Activated CD4-positive, alpha-beta T cell treated with anti-CD3 and anti-CD28 coated beads, Interleukin-2, amount 50 U/mL, for 48 hours (primary cell): ENCODE data around the gene TBC1D4.

Experiments used
- DNase-seq, 2 experiments: peaks; one replicate each; pipeline ENCODE4 v3.0.0-alpha.2; 2020

Gene TBC1D4

DNA sequence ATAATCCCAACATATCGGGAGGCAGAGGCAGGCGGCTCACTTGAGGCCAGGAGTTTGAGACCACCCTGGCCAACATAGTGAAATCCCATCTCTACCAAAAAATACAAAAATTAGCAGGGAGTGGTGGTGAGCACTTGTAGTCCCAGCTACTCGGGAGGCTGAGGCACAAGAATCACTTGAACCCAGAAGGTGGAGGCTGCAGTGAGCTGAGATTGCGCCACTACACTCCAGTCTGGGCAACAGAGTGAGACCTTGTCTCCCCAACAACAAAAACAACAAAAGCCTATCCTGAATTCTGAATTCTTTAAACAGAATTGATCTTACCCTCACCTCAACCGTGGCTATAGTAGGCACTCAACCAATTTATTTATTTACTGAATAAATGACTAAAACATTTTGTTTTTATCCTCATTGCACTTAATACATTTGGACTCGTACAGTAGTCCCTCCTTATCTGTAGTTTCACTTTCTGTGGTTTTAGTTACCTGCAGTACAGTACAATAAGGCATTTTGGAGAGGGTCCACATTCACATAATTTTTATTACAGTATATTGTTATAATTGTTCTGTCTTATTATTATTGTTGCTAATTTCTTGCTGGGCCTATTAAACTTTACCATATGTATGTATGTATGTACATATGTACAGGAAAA, 98.8 kb downstream of the TBC1D4 start:
- DNase-seq, result no peak

DNA sequence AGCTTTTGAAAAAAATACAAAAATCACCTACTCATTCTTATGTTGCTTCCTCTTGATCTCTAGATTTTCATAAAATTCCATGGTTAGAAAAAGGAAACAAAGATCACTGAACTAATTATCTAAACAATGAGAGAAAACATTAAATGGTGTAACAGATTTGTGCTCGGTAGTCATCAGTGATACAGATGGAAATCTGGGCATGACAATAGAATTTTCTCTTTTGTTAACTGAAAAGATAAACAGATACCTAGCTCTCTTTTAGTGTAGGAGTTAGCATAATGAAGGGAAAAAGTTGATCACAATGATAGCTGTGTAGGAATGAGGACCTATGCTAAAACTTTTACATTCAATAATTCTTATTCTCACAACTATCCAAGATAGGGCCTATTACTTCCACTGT, 103.7 kb downstream of the TBC1D4 start:
- no peak for DNase-seq

DNA sequence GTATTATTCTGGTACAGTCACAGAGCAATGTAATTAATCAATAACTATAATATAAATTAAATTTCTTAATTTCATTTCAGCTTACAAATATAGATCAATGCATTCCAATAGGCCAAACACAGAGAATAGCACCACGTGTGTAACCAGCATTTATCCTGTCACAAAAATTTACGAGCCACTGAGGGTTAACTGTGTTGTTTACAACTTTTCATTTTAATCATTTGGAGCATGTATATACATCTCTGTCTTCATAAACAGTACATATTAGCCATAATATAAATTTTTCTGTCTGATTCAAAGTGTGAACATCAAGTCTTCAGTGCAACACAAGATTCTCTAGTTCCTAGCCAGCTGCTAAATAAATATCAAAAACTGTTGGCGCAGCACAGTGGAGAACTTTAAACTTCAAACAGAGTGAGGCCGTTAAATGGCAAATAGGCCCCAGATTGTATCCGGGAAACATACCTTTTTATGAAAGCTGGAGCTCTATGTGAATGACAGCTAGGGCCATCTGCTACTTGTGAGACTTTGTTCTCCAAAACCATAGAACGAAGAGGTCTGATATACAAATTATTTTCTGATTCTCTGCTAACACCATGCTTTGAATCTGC, 105.1 kb downstream of the TBC1D4 start:
- DNase-seq, result no peak

DNA sequence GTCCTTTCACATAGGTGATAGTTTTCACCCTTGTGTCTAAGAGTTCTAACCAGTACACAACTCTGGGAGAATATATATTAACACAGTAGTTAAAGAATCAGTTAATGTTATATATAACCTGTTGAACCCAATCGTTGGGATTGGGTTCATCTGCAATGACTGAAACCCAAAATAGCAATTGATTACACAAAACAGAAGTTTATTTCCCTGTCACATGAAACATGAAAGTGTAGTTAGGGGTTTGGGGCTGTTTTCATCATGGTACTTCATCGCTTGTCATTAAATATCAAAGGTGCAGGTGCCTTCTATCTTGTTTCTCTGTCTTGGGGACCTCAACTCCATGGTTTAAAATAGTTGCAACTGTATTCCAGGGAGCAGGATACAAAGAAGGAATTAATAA, 106.6 kb downstream of the TBC1D4 start:
- DNase-seq, result no peak

DNA sequence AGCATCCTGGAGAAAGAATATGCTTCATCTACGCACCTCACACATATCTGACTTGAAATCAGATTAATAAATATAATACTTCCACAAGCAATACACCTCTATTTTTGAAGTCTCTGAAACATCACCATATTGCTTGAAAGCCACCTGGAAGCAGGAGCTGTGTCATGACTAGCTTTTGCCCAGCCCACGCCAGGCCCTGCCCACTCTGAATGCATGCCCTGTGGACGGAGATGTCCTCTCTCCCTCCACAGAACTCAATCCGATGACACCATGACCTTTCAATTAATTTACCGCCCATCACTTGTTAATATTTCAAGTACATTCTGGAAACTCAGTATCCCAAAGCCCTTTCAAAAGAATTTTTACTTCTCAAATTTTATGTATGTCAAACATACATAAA, 108.0 kb downstream of the TBC1D4 start:
- DNase-seq, result no peak

DNA sequence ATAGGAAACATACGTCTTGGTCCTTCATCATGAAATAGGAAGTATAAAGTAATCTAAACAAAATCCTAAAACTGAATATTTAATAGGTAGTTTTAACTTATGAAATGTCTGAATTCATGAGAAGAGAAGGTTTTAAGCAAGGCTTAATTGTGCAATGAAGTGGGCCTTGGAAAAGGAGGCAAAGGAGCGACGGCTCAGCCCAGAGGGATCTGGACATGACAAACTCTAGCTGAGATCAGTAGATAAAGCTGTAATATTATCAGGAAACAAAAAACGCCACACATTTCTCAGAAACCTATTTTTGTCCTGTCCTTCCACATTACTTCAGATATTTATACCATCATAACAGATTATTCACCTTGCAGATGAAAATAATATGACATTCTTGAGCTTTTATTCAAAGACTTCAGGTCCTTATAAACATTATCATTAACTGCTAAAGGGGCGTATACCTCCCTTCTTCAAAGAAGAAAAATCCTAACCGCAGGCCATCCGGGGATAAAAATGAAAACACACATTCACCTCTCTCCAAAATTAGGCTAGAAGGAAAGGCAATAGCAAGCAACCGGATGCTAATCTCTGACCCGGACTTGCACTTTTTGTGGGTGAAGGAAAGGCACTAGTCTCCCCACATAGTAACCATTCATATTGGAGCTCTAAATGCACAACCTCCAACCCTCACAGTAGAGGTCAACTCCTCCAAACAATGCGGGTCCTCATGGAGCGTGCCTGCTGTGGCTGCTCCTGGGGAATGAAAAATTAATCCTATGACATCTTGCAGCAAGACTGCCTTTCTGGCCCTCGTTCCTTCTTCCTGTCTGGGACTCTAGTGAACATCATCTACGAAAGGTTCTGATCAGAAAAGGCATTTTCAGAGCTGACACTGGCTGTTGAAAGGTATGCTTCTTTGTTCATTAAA, 108.8 kb downstream of the TBC1D4 start:
- DNase-seq, result no peak

DNA sequence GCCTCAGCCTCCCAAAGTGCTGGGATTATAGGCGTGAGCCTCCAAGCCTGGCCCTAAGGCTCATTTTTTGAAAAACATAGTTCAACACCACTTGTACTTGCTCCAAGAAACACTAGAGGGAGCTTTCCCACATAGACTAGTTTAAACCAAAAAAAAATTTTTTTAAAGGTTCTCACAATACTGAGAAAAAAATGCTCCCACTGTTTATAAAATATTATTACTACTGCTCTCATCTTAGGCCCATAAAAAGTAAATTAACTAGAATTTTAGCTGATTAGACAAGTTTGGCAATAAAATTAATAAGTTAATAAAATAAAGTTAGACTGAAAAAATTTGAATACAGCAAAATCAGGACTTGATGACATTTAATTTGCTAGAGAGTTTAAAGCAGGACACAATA, 109.5 kb downstream of the TBC1D4 start:
- no peak for DNase-seq

DNA sequence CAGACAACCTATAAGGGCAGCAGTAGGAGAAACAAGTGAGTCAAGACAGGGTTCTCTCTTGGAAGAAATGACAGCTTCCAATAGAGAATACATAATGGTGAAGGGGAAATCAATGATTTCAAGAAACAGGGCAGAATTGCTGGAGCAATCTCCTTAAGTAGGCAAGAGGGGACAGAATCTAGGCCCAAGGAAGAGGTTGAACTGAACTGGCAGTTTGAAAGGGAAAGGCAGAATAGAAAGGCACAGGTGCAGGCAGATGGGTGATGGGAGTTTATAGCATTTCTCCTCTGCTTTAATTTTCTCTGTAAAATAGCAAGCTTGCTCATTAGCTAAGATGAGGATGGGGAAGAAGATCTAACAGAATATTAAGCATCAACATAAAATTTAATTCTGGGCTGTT, 110.8 kb downstream of the TBC1D4 start:
- DNase-seq, result no peak

DNA sequence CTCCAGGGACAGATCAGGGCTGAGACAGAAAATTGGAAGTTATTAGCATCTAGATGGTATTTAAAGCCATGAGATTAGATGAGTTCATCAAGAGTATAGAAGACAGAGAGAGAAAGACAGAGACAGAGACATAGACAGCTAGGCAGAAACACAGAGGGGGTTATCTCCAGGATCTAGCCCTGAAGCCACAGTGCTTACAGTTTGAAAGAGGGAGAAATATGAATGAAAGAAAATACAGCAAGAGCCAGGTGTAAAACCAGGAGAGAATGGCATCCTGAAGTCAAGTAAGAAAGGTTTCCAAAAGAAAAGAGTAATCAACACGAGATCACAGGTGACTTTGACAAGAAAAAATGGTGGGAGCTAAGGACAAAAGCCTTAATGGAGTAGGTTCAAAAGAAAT, 111.2 kb downstream of the TBC1D4 start:
- no peak for DNase-seq

DNA sequence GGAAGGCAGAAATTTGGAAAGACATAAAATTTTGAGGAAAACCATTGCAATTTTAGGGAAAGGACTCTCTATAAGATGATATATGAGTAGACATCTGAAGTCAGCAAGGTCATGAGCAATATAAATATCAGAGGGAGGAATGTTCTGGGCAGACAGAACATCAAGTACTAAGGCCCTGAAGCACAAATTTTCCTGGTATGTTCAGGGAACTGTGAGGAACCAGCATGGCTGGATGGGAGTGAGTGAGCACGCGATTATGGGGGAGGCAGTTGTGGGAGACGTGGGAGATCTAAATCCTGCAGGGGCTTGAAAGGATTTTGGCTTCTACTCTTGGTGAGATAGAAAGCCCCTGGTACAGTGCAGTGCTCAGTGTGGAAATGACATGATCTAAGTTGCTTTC, 112.0 kb downstream of the TBC1D4 start:
- no peak for DNase-seq

DNA sequence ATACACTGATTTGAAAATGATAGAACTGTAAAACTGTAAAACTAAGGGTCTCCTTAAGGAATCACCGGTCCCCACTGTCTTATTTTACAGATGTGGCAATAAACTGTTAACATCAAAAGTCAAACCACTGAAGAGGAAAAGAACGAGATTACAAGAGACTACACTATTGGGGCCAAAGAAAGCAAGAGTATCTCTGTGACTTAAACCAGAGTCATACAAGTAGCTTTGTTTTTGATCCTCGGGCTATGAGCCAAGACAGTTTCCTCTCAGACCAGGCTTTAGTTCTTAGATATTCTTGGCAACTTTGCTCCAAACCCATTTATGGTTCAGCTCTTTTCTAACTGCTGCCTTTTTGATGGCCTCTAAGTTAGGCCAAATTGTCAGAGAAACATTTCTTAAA, 113.8 kb downstream of the TBC1D4 start:
- DNase-seq, result no peak

DNA sequence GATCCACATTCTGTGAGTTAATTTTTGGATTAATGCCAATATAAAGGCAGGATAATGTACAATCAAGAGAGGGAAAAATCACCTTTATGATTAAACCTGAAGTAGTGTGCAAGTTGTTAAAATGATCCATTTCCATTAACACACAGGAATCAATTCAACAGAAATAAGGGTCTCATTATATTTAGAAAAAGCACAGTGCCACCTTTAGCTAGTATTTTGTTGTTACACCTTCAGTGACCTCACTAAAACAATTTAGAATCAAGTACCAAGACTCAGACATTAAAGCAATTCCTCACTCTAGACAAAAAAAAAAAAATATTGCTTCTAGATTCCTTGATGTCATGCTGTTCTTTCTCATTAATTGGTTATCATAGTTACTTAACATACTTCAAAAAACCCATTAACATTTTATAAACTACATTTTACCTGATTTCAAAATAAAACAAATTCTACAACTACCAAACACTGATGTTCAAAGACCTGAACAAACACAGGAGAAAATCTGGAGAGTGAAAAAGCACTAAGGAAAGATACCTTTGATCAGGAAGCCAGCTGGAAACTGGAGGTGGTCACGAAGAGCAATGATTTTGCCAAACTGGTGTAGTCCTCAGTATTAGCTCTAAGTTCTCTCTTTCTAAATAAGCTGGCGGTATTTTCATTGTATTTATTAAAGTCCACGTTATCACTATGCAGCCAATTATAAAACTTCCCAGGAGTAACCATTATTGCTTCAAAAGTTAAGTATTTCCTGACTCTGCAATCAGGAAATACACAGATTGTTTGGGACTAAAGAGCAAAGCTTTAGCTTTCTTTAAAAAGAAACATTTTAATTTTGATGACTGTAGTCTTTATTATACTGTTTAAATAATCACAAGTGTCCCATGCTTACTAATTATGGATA, 115.3 kb downstream of the TBC1D4 start:
- DNase-seq, result no peak

DNA sequence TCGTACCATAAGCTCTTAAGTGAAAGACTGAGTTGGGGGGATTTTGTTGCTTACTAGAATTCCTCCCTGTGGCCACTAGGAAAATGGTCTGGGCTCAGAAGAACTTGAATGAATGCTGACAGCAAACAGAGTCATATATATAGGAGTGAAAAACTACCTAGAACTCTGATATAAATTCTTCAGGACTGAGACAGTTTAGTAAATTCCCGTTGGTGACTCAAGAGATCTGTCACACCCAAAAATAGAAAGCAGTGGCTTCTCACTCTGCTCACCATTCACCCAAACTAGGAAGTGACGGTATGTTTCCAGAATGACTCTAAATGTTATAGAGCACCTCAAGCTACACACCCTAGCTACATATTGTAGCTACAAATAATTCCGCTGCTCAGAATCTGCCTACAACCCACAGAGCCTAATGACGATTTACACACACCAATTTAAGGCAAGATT, 116.2 kb downstream of the TBC1D4 start:
- DNase-seq, result no peak

DNA sequence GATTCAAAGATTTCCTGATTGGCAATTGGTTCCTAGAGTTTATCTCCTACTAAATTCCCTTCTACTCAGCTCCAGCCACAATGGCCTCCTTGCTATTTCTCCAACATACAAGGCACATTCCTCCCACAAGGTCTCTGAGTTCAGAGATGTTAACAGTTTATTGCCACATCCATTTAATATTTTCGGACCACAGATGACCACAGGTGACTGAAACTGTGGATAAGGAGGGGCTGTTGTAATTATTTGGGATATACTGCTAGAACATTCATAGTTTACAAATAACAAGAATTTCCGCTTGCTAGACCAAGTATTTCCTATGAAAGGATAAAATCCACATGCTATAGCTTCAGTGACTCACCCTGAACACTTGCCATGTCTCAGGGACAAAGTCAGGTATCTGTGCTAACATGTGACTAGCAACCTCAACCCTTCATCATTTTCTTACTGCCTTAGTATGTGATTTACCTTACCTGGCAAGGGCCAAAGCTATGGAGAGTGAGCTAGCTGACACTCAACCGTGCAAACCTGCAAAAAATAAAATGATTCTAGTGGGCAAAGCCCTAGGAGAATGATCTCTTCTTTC, 117.7 kb downstream of the TBC1D4 start:
- DNase-seq, result no peak

DNA sequence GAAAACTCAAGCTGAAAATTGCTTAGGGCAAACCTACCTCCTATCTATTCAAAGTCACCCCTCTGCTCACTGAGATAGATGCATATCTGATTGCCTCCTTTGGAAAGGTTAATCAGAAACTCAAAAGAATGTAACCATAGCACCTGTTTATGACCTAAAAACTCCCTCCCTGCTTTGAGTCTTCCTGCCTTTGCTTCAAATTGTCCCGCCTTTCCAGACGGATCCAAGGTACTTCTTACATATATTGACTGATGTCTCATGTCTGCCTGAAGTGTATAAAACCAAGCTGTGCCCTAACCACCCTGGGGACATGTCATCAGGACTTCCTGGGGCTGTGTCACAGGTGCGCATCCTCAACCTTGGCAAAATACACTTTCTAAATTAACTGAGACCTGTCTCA, 118.6 kb downstream of the TBC1D4 start:
- DNase-seq, result no peak

DNA sequence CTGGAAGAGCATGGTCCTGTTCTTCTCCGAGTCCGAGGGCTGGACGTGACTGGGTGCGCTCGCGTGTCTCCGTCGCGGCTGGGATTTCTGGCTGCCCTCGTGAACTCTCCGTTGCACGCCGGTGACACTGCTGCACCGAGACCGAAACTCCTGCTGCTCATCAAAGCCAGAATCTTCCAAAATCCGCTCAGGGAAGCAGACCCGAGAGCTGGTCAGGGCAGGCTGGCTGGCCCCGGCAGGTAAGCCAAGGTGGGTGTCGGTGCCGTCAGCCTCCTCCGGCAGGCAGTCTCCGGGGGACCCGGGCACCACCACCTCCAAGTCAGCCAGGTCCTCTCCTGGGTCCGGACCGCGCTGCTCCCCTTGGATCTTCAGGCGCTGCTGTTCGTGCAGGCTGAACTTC, 119.9 kb downstream of the TBC1D4 start:
- no peak for DNase-seq

DNA sequence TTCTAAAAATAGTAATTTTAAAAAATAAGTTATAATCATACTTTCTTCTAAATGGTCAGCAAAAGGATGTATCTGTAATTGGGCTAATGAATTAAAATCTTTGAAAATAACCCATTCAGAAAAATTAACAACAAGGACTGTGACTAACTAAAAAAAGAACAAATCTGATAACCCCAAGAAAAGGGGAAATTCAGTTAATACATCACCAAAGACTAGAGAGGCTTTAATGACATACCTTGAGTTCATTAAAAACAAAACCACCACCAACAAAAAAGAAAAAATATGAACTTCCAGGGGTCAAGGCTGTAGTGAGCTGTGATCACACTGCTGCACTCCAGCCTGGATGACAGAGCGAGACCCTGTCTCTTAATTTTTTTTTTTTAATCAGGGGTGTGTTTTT, 121.8 kb downstream of the TBC1D4 start:
- no peak for DNase-seq

DNA sequence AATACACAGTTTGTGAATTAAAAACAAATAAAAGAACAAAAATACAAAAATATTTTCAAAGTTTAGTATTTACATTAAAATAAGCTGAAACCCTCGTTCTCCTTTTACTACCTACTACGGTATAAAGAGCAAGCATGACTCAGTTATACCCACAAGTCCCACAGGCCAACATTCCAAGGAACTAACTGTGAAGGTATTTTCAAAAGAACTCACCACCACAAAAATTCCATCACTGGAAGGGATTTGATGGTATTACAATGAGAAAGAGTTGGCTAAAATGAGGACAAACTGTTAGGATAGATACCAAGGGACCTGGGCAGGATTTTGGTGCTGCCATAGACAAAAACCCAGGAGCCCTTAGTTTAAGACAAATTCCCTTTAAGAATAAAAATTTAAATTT, 122.7 kb downstream of the TBC1D4 start:
- DNase-seq, result no peak

DNA sequence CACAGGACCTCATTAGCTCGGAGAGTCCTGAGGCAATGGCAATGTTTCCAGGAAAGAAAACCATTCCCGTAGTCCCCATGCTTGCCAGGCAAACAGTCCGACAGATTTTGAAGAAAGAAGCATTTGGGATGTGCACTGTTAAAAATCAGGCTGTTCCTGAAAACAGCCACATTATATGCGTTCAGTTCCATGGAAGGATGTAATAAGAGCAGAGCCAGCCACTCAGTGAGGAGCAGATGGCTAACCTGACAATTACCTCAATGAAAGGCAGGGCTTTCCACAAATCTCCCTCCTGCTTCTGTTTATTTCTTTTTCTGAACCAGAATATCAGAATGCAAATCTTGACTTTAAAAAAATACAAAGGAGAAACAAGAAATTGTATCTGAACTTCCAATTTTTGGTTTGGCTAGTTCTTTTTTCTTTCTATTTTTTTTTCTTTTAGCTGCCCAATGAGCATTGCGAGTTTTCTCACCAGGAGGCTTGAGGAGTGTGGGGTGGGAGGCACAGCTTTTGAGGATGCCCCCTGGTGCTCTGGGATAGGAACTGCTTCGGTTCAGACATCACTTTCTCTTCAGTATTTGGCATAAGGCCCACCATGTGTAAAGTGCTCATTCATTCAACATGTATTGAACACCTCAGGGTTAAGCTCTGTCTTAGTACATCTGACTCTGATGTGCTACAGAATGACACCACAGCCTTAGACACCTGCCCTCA, 124.2 kb downstream of the TBC1D4 start:
- DNase-seq, result peak; percentile 42 to 54

DNA sequence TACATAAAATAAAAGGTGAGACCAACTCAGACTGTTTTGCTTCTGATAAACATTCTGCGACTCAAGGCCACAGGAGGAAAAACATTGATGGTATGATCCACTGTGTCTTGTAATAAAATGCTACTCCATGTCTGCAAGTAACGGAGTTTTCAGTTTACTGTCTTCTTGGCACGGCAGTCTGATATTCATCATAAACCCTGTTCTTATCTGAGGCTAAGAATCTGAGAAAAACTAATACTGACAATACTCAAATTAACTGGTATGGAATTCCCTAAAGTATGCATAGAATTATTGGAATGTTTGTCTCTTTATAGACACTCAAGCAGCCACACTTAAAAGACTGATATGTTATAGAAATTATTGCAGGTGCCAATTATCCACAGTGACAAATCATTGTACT, 125.5 kb downstream of the TBC1D4 start:
- DNase-seq, result no peak

DNA sequence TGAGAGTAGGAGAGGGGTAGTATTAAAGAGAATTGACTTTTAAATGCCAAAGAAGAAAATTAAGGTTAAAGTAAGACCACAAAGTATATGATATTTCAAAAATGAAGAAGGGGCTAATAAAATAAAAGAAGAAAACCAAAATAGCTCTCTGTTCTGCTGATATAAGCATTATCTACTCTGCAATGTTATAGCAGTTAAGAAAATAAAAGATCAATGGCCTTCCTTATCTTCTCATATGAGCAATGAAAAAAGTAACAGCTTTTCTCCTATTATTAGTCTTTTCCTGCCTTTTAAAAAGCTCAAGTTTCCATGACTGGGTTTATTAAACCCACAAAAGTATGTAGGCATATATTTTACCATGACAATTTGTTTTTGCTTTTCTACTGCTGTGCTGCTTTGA, 126.4 kb downstream of the TBC1D4 start:
- DNase-seq, result no peak

DNA sequence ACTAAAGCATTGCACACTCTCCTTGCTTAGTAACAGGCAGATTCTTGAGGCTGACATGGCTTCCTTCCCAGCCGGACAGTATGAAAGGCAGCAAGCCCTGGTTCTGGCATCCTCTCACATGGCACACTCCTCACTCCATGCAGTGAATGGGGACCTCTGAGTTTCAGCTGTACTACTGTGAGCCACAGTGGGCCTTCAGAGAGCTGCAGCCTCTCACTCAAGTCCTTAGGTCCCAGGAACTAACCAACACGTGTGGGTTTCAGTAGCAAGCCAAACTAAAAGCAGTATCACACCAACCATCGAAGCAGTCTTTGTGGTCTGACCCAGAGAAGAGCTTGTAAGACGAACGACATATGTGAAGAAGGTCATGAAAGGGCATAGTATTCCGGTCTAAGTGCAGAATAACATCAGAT, 128.2 kb downstream of the TBC1D4 start:
- no peak for DNase-seq
